HepG2 (cell line): ENCODE measurements around the gene BSN. TPM values are rescaled to one million over a fixed set of nuclear protein-coding genes. Genes with fewer than 3 reads are reported as not detected.

Experiments used
- ATM ChIP-seq: fragments of 450-650 bp; IDR thresholded peaks from 2 replicates; pipeline ENCODE4 v1.7.1; 2017; ENCODE audit warnings: mild to moderate bottlenecking, borderline replicate concordance
- CAMTA2 ChIP-seq: sonication (generic); formaldehyde crosslinking; IDR thresholded peaks from 2 replicates; pipeline ENCODE4 v1.4.0; 2020; ENCODE audit warnings: mild to moderate bottlenecking, missing genetic modification reagents, borderline replicate concordance
- CENPT ChIP-seq: sonication (generic); formaldehyde crosslinking; IDR thresholded peaks from 2 replicates; pipeline ENCODE4 v1.8.0; 2022; ENCODE audit warnings: low read depth, mild to moderate bottlenecking, moderate library complexity, missing genetic modification reagents
- ERF ChIP-seq: IDR thresholded peaks from 2 replicates; pipeline ENCODE4 v1.6.1; 2018; ENCODE audit warnings: missing biosample characterization, missing genetic modification reagents
- GATA4 ChIP-seq: sonication (generic); IDR thresholded peaks from 2 replicates; pipeline ENCODE4 v1.6.1; 2016; ENCODE audit warnings: antibody characterized with exemption, low read depth, borderline replicate concordance
- MXD4 ChIP-seq: IDR thresholded peaks from 2 replicates; pipeline ENCODE4 v1.6.1; 2016; ENCODE audit warnings: mild to moderate bottlenecking, missing biosample characterization, missing genetic modification reagents
- NFKBIZ ChIP-seq: IDR thresholded peaks from 2 replicates; pipeline ENCODE4 v1.6.1; 2018; ENCODE audit warnings: missing genetic modification reagents, missing compliant biosample characterization
- PHF8 ChIP-seq: sonication (generic); formaldehyde crosslinking; IDR thresholded peaks from 2 replicates; pipeline ENCODE4 v1.5.0; 2020; ENCODE audit warnings: missing genetic modification reagents
- SNAPC4 ChIP-seq: sonication (generic); formaldehyde crosslinking; IDR thresholded peaks from 2 replicates; pipeline ENCODE4 v1.4.0; 2020; ENCODE audit warnings: mild to moderate bottlenecking, missing genetic modification reagents
- TFDP1 ChIP-seq: IDR thresholded peaks from 2 replicates; pipeline ENCODE4 v1.6.1; 2016; ENCODE audit warnings: missing compliant biosample characterization, missing genetic modification reagents, borderline replicate concordance
- YEATS2 ChIP-seq: sonication (generic); formaldehyde crosslinking; IDR thresholded peaks from 2 replicates; pipeline ENCODE4 v1.4.0; 2020; ENCODE audit warnings: missing genetic modification reagents, borderline replicate concordance
- ZBTB42 ChIP-seq: sonication (generic); formaldehyde crosslinking; IDR thresholded peaks from 2 replicates; pipeline ENCODE4 v1.5.0; 2020; ENCODE audit warnings: mild to moderate bottlenecking, missing genetic modification reagents
- ZC3H13 ChIP-seq: sonication (generic); formaldehyde crosslinking; IDR thresholded peaks from 2 replicates; pipeline ENCODE4 v1.8.1; 2023; ENCODE audit warnings: mild to moderate bottlenecking, missing genetic modification reagents, moderate library complexity
- ZHX1 ChIP-seq: sonication (generic); formaldehyde crosslinking; IDR thresholded peaks from 2 replicates; pipeline ENCODE4 v1.8.1; 2022; ENCODE audit warnings: low read depth, mild to moderate bottlenecking, missing genetic modification reagents
- ZNF232 ChIP-seq: sonication (generic); formaldehyde crosslinking; IDR thresholded peaks from 2 replicates; pipeline ENCODE4 v1.4.0; 2020; ENCODE audit warnings: missing genetic modification reagents, borderline replicate concordance
- ZNF354B ChIP-seq: sonication (generic); formaldehyde crosslinking; IDR thresholded peaks from 2 replicates; pipeline ENCODE4 v1.8.0; 2022; ENCODE audit warnings: mild to moderate bottlenecking, missing genetic modification reagents
- ZNF552 ChIP-seq: sonication (generic); formaldehyde crosslinking; IDR thresholded peaks from 2 replicates; pipeline ENCODE4 v1.9.0; 2022; ENCODE audit warnings: missing genetic modification reagents, mild to moderate bottlenecking, borderline replicate concordance
- ZNF616 ChIP-seq: sonication (generic); formaldehyde crosslinking; IDR thresholded peaks from 2 replicates; pipeline ENCODE4 v1.5.0; 2020; ENCODE audit warnings: low read depth, mild to moderate bottlenecking, missing genetic modification reagents
- ZNF720 ChIP-seq: sonication (generic); formaldehyde crosslinking; IDR thresholded peaks from 2 replicates; pipeline ENCODE4 v1.4.0; 2020; ENCODE audit warnings: missing genetic modification reagents
- polyA plus RNA-seq, 8 experiments: library from polyadenylated mRNA; depleted of rRNA in 3 of 8; stranded (reverse) in 7 of 8; unstranded in 1 of 8; fragments of >200 nt; fragmentation: Illumina TruSeq in 4 of 8; extraction: Trizol in 4 of 8; gene quantifications; 2 replicates each; pipeline versions ENCODE4 v1.2.1 to v1.2.3, GENCODE V29; 2011 to 2016; ENCODE audit warnings: low read depth in 4 of 8, missing spikeins in 1 of 8, mixed read lengths in 1 of 8; ENCODE audit not compliant: insufficient read depth in 1 of 8
- total RNA-seq, 5 experiments: library from RNA; depleted of rRNA; stranded (reverse); fragments of >200 nt; fragmentation: Illumina TruSeq; extraction: Trizol; gene quantifications; 2 replicates each; pipeline ENCODE4 v1.2.3, GENCODE V29; 2016; ENCODE audit warnings: low read depth in 1 of 5
- TF ChIP-seq, protein P1 (sequence below): sonication (generic); formaldehyde crosslinking; IDR thresholded peaks from 2 replicates; pipeline ENCODE4 v1.5.0; 2020; ENCODE audit warnings: missing genetic modification reagents

BSN gene
- total and polyA plus RNA-seq, 2 of the 13 experiments (the other 11 are each of a cell fraction or from before 2014, with no cell fraction given): 0.42 to 0.86 TPM

GRCh38 chr3:49673121-49673714 lies 118.9 kb downstream of the BSN start (continued):
- TF ChIP-seq ZNF232 (CRISPR knock-in tag): peak; percentile 5; the same call in 1 of the 2 replicates
- TF ChIP-seq NFKBIZ (CRISPR knock-in tag): 0 out of 2 replicates have a peak, but pooled peaks have one; percentile 17
- peak; percentile 29; the same call in 1 of the 2 replicates for TF ChIP-seq CAMTA2
- TF ChIP-seq TFDP1 (CRISPR knock-in tag): no peak
- TF ChIP-seq PHF8 (CRISPR knock-in tag): 0 out of 2 replicates have a peak, but pooled peaks have one; percentile 39
- TF ChIP-seq ERF: 0 out of 2 replicates have a peak, but pooled peaks have one; percentile 19
- TF ChIP-seq MXD4: peak; percentile 20; the same call in 1 of the 2 replicates
- TF ChIP-seq ZNF720: no peak
- TF ChIP-seq ATM: no peak
- TF ChIP-seq ZNF354B (CRISPR knock-in tag): no peak
- TF ChIP-seq ZBTB42 (CRISPR knock-in tag): 0 out of 2 replicates have a peak, but pooled peaks have one; percentile 66
- TF ChIP-seq GATA4: 0 out of 2 replicates have a peak, but pooled peaks have one; percentile 6
- TF ChIP-seq ZNF616: 0 out of 2 replicates have a peak, but pooled peaks have one; percentile 16
- TF ChIP-seq, protein P1, sequence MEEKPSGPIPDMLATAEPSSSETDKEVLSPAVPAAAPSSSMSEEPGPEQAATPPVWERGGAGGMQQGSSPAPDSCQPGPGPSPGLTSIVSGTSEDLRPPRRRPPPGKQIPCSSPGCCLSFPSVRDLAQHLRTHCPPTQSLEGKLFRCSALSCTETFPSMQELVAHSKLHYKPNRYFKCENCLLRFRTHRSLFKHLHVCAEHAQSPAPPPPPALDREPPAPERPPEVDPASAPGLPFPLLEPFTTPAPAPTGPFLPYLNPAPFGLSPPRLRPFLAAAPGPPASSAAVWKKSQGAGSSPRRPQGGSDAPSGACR (CRISPR knock-in tag): no peak
- peak; percentile 41; the same call in 1 of the 2 replicates for TF ChIP-seq SNAPC4 (CRISPR knock-in tag)
- TF ChIP-seq ZC3H13: peak; percentile 51; the same call in 1 of the 2 replicates
- TF ChIP-seq ZNF552: peak; percentile 74; the same call in 1 of the 2 replicates
- 0 out of 2 replicates have a peak, but pooled peaks have one; percentile 69 for TF ChIP-seq YEATS2
- TF ChIP-seq ZHX1 (CRISPR knock-in tag): 0 out of 2 replicates have a peak, but pooled peaks have one; percentile 10
- peak; percentile 25; the same call in 1 of the 2 replicates for TF ChIP-seq CENPT
